Common myeloid progenitor, CD34-positive (primary cell): Measurements from ENCODE around the gene AUH.

Experiments used
- CTCF ChIA-PET: fragments of 350-600 bp; sonication (Branson Sonifier 250); formaldehyde crosslinking; loops from one replicate; lab custom pipeline; 2021; ENCODE audit warnings: antibody characterized with exemption; lab: Charles Lee
- POLR2A ChIA-PET: fragments of 350-600 bp; sonication (Branson Sonifier 250); formaldehyde crosslinking; loops from one replicate; lab custom pipeline; 2021; ENCODE audit warnings: antibody characterized with exemption; lab: Charles Lee
- DNase-seq, 3 donors: peaks; one replicate each; pipeline versions ENCODE4 v3.0.0 to v3.0.0-alpha.2; 2013
- H3K27ac ChIP-seq, 2 experiments: 1 replicate in 1 of 2; 2 replicates in 1 of 2; pipeline ENCODE4 v1.7.0; 2013; ENCODE audit warnings: inconsistent platforms in 2 of 2, low read length in 2 of 2, mild to moderate bottlenecking in 2 of 2, low read depth in 1 of 2, moderate library complexity in 1 of 2; ENCODE audit not compliant: severe bottlenecking in 2 of 2, insufficient read depth in 1 of 2, poor library complexity in 1 of 2
- H3K27me3 ChIP-seq, 5 experiments: replicated peaks in 2 of 5; 1 replicate in 3 of 5; 2 replicates in 2 of 5; pipeline versions ENCODE4 v1.6.1 to v1.7.0; 2013; ENCODE audit warnings: low read length in 4 of 5, mild to moderate bottlenecking in 2 of 5, moderate library complexity in 2 of 5, inconsistent platforms in 1 of 5; ENCODE audit not compliant: insufficient read depth in 5 of 5, control insufficient read depth in 4 of 5
- H3K36me3 ChIP-seq, 4 experiments: 1 replicate in 2 of 4; 2 replicates in 2 of 4; pipeline versions ENCODE4 v1.6.1 to v1.7.0; 2013; ENCODE audit warnings: low read length in 3 of 4, control low read depth in 1 of 4, mild to moderate bottlenecking in 1 of 4; ENCODE audit not compliant: control insufficient read depth in 4 of 4, insufficient read depth in 4 of 4
- H3K4me1 ChIP-seq, 4 experiments: 1 replicate in 3 of 4; 2 replicates in 1 of 4; pipeline versions ENCODE4 v1.6.1 to v1.7.1; 2013; ENCODE audit warnings: low read length in 3 of 4, mild to moderate bottlenecking in 3 of 4, control low read depth in 1 of 4, inconsistent platforms in 1 of 4, moderate library complexity in 1 of 4; ENCODE audit not compliant: control insufficient read depth in 4 of 4, insufficient read depth in 4 of 4; ENCODE audit errors: control extremely low read depth in 1 of 4
- H3K4me3 ChIP-seq, 7 experiments: 1 replicate in 4 of 7; 2 replicates in 3 of 7; pipeline versions ENCODE4 v1.5.1 to v1.7.0; 2013; ENCODE audit warnings: mild to moderate bottlenecking in 7 of 7, low read length in 6 of 7, moderate library complexity in 6 of 7, inconsistent platforms in 2 of 7, low read depth in 2 of 7, control low read depth in 1 of 7; ENCODE audit not compliant: insufficient read depth in 4 of 7, control insufficient read depth in 1 of 7; ENCODE audit errors: extremely low read depth in 1 of 7
- H3K9me3 ChIP-seq, 5 experiments: 1 replicate in 4 of 5; 2 replicates in 1 of 5; pipeline versions ENCODE4 v1.6.1 to v1.7.1; 2013; ENCODE audit warnings: low read length in 4 of 5, mild to moderate bottlenecking in 2 of 5, inconsistent platforms in 1 of 5, low read depth in 1 of 5, moderate library complexity in 1 of 5; ENCODE audit not compliant: control insufficient read depth in 4 of 5, insufficient read depth in 2 of 5; ENCODE audit errors: control extremely low read depth in 1 of 5
- WGBS: methylation state at CpG from one replicate; pipeline ENCODE4 v1.1.5; 2013; ENCODE audit not compliant: insufficient coverage; 5-methylcytosine and 5-hydroxymethylcytosine counted together

The AUH gene

DNA sequence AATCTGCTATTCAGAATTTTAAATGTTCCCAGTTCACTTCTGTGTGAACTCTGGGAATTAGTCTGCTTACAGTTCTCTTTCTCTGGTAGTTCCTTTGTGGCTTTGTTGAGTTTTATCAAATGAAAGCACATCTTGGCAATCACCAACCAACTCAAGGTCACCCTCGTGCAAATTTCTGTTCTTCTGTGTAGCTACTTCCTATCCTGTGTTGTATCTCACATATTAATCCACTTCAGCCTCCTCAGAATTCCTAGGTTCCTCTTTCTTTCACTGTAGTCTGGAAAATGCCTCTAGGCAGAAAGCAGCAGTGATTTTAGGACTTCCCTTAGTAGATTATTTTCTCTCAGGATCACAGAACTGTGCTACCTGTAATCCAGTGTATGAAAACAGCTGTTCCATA is 100.3 kb downstream of the AUH start:
- Histone ChIP-seq H3K36me3 (no peaks in the 10 kb centered on the region), H3K4me3 (no peak overlapping the region), H3K4me1 (peaks cover 0 to under 1% (median 0%) of the 10 kb centered on the region in 4 experiments), H3K27ac (no peak overlapping the region), H3K27me3 (no peaks in the 10 kb centered on the region), H3K9me3 (no peaks in the 10 kb centered on the region)
- ChIA-PET POLR2A (interaction anchor here (0.5 kb wide), 1 partner anchor 17 kb away, joined by 3 read pairs; no protein-coding TSS in a partner anchor), CTCF (no interaction called here)
- peak in 2 of 3 donors; percentile 6 to 9 for DNase-seq
- 17% methylated on average over 1 of the region's 1 CpG for WGBS

DNA sequence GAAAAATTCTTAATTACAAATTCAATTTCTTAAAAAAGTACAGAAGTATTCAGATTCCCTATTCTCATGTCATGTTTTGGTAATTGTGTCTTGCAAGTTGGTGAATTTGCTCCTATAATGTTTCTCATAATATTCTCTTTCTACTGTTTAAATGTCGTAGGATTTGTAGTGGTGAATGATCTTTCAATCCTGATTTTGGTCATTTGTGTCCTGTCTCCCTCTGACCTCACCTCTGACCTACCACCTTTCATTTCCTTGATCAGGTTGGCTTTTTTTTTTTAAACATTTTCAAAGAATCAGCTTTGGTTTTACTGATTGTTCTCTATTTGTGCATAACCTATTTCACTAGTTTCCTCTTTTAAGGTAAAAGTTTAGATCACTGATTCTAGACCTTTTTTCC is 102.6 kb downstream of the AUH start:
- no peaks in the 10 kb centered on the region for H3K9me3 ChIP-seq
- CTCF ChIA-PET, result interaction anchor here (0.9 to 1.2 kb wide), 2 partner anchors 8 to 63 kb away, joined by 3 read pairs; no protein-coding TSS in a partner anchor
- POLR2A ChIA-PET, result no interaction called here
- H3K36me3 ChIP-seq, result no peaks in the 10 kb centered on the region
- DNase-seq, result no peak
- H3K4me3 ChIP-seq, result no peak overlapping the region
- peaks cover 0 to 3% (median 1%) of the 10 kb centered on the region in 4 experiments for H3K4me1 ChIP-seq
- H3K27me3 ChIP-seq, result no peaks in the 10 kb centered on the region
- no peak overlapping the region for H3K27ac ChIP-seq
- WGBS, result no CpG with 5 or more reads among the region's 1 CpG

DNA sequence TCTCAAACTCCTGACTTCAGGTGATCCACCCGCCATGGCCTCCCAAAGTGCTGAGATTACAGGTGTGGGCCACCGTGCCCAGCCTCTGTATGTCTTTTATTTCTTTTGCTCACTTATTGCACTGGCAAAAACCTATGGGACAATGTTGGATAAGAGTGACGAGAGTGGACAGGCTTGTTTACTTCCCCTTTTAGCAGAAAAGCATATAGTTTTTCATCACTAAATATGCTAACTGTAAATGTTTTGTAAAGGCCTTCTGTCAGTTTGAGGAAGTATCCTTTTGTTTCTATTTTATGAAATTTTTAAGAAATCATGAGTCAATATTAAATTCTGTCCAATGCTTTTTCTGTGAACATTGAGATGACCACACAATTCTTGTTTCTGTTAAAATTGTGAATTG is 103.3 kb downstream of the AUH start:
- H3K36me3 ChIP-seq, result no peaks in the 10 kb centered on the region
- no peak overlapping the region for H3K4me3 ChIP-seq
- peaks cover 0 to 3% (median 1%) of the 10 kb centered on the region in 4 experiments for H3K4me1 ChIP-seq
- H3K27ac ChIP-seq, result no peak overlapping the region
- CTCF ChIA-PET, result interaction anchor here (0.9 kb wide), 1 partner anchor 62 kb away, joined by 3 read pairs; no protein-coding TSS in a partner anchor
- POLR2A ChIA-PET, result no interaction called here
- peak in 2 of 3 donors; percentile 65 to 78 for DNase-seq
- no peaks in the 10 kb centered on the region for H3K27me3 ChIP-seq
- H3K9me3 ChIP-seq, result no peaks in the 10 kb centered on the region
- 100% methylated on average over 2 of the region's 3 CpGs for WGBS

GRCh38 chr9:91256235-91256634 is 105.5 kb downstream of the AUH start:
- Histone ChIP-seq H3K36me3 (no peaks in the 10 kb centered on the region), H3K27ac (no peak overlapping the region), H3K4me3 (no peak overlapping the region), H3K4me1 (peaks cover 0 to 3% (median 1%) of the 10 kb centered on the region in 4 experiments), H3K9me3 (no peaks in the 10 kb centered on the region), H3K27me3 (no peaks in the 10 kb centered on the region)
- 67% methylated on average over 1 of the region's 3 CpGs for WGBS
- POLR2A ChIA-PET, result interaction anchor here (0.6 kb wide), 1 partner anchor 9 kb away, joined by 3 read pairs; no protein-coding TSS in a partner anchor
- CTCF ChIA-PET, result interaction anchor here (1.1 to 2.4 kb wide), 4 partner anchors 10 to 167 kb away, joined by 3 to 9 read pairs (median 4); no protein-coding TSS in a partner anchor
- DNase-seq, result peak in 1 of 3 donors; percentile 6

- H3K27me3 ChIP-seq, result no peaks in the 10 kb centered on the region
- ChIA-PET POLR2A (no interaction called here), CTCF (interaction anchor here (1.1 to 2.4 kb wide), 3 partner anchors 67 to 166 kb away, joined by 3 to 9 read pairs (median 4); no protein-coding TSS in a partner anchor)
- no peak for DNase-seq
- peaks cover 0 to 3% (median 1%) of the 10 kb centered on the region in 4 experiments for H3K4me1 ChIP-seq
- no peaks in the 10 kb centered on the region for H3K9me3 ChIP-seq
- no peak overlapping the region for H3K27ac ChIP-seq
- H3K4me3 ChIP-seq, result no peak overlapping the region
- WGBS, result no CpG with 5 or more reads among the region's 3 CpGs
- H3K36me3 ChIP-seq, result no peaks in the 10 kb centered on the region
Measured at GRCh38 chr9:91255327-91255726, 106.4 kb downstream of the AUH start.

GRCh38 chr9:91253488-91253887 is 108.2 kb downstream of the AUH start:
- H3K4me3 ChIP-seq, result no peak overlapping the region
- peak; percentile 54 to 62 (median 57) for DNase-seq
- no peaks in the 10 kb centered on the region for H3K36me3 ChIP-seq
- peaks cover 0 to 3% (median 1%) of the 10 kb centered on the region in 4 experiments for H3K4me1 ChIP-seq
- no peaks in the 10 kb centered on the region for H3K9me3 ChIP-seq
- no peak overlapping the region for H3K27ac ChIP-seq
- H3K27me3 ChIP-seq, result no peaks in the 10 kb centered on the region
- POLR2A ChIA-PET, result interaction anchor here (1.0 kb wide), 1 partner anchor 164 kb away, joined by 5 read pairs; no protein-coding TSS in a partner anchor
- CTCF ChIA-PET, result interaction anchor here (0.7 to 4.5 kb wide), 11 partner anchors 8 to 339 kb away, joined by 3 to 30 read pairs (median 5); no protein-coding TSS in a partner anchor
- WGBS, result 33% methylated on average over 1 of the region's 1 CpG

- WGBS, result 95% methylated on average over 5 of the region's 6 CpGs
Measured at GRCh38 chr9:91248707-91249106, 113.0 kb downstream of the AUH start.

More at GRCh38 chr9:91248707-91249106, 113.0 kb downstream of the AUH start:
- H3K36me3 ChIP-seq, result no peaks in the 10 kb centered on the region
- H3K27me3 ChIP-seq, result no peaks in the 10 kb centered on the region
- H3K27ac ChIP-seq, result no peak overlapping the region
- CTCF ChIA-PET, result no interaction called here
- POLR2A ChIA-PET, result no interaction called here
- DNase-seq, result no peak
- H3K4me3 ChIP-seq, result no peak overlapping the region
- no peaks in the 10 kb centered on the region for H3K4me1 ChIP-seq
- H3K9me3 ChIP-seq, result no peaks in the 10 kb centered on the region
